Thyroid gland (tissue), 4 donors: Measurements from ENCODE around the gene AHRR. TPM values are rescaled to one million over a fixed set of nuclear protein-coding genes. Genes with fewer than 3 reads are reported as not detected.

Experiments used
- DNase-seq, 2 donors: peaks; one replicate each; pipeline ENCODE4 v3.0.0-alpha.2; 2019
- H3K27ac ChIP-seq, 3 donors: fragments of 200-600 bp; sonication (generic); 1 replicate in 2 of 3; 2 replicates in 1 of 3; pipeline ENCODE4 v1.5.1; 2016 to 2019; ENCODE audit warnings: mild to moderate bottlenecking in 1 of 3, moderate library complexity in 1 of 3
- H3K27me3 ChIP-seq: fragments of 200-600 bp; sonication (generic); one replicate; pipeline ENCODE4 v1.5.1; 2019
- H3K36me3 ChIP-seq, 2 donors: fragments of 200-600 bp; sonication (generic); one replicate each; pipeline ENCODE4 v1.5.1; 2016 to 2019
- H3K4me1 ChIP-seq, 2 donors: fragments of 200-600 bp; sonication (generic); one replicate each; pipeline ENCODE4 v1.5.1; 2017 to 2019
- H3K4me3 ChIP-seq, 3 donors: fragments of 200-600 bp; sonication (generic); replicated peaks in 1 of 3; 1 replicate in 2 of 3; 2 replicates in 1 of 3; pipeline ENCODE4 v1.5.1; 2016; ENCODE audit warnings: mild to moderate bottlenecking in 1 of 3
- H3K9me3 ChIP-seq: fragments of 200-600 bp; sonication (generic); one replicate; pipeline ENCODE4 v1.5.1; 2017
- POLR2A ChIP-seq, 2 donors: fragments of 450-650 bp; IDR thresholded peaks; one replicate each; pipeline ENCODE4 v1.6.1; 2017; ENCODE audit warnings: antibody characterized with exemption in 2 of 2, mild to moderate bottlenecking in 2 of 2, moderate library complexity in 1 of 2
- WGBS, 2 donors: methylation state at CpG; one replicate each; pipeline ENCODE4 v1.1.5; 2017; 5-methylcytosine and 5-hydroxymethylcytosine counted together
- intact Hi-C: fragments of 100-400 bp; cut with DNase I; formaldehyde crosslinking; loops from one replicate; pipeline ENCODE4 v1.15.1; 2023
- total RNA-seq, 4 donors: library from RNA; depleted of rRNA; stranded (reverse); fragments of >200 nt; gene quantifications; one replicate each; pipeline ENCODE4 v1.2.3, GENCODE V29; 2016
- TF ChIP-seq, protein P1 (sequence below), 6 experiments: fragments of 200-600 bp in 3 of 6; fragments of 450-650 bp in 3 of 6; sonication (generic) in 3 of 6; IDR thresholded peaks; one replicate each; pipeline ENCODE4 v1.5.1; 2016 to 2019; ENCODE audit warnings: antibody characterized with exemption in 6 of 6, mild to moderate bottlenecking in 2 of 6, inconsistent platforms in 1 of 6, moderate library complexity in 1 of 6

Gene AHRR
- total RNA-seq, 4 donors from 2014 or later: 0.88 to 2.1 (median 1.3) TPM

DNA sequence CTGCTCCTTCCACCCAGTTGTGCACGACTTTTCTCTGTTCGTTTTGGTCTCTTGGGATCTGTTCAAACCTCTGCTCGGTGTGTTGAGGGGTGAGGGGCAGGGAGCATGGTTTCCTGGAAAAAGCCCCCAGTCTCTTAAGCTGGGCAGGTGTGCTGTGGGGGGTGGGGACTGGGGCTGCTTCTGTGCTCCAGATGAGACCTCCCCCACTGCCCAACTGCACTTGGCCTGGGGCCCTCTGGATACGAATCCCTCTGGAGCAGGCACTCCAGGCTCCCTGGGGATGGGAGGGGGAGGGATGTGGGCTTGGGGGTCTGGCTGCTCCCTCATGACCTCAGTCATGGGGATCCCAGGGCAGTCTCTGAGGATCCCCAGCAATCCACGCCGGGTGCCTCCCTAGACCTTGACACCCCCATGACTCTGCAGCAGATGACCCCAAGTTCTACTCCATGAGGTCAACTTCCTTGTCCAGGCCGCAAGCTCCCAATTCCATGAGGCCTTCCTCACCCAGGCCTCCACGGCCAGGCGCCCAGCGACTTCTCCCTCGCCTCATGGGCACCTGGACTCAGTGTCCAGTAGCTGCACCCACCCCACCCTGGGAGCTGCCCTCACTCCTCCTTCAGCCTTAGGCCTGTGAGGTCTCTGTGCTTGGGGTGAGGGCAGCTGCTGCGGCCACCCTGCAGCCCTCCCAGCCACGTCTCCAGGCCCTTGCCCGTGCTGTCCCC is 5.9 kb upstream of the AHRR start:
- intact Hi-C loops: no loop called here
- Histone ChIP-seq H3K36me3 (peaks cover 24 to 28% of the 10 kb centered on the region in 2 donors), H3K27ac (no peak overlapping the region), H3K4me1 (peaks cover 4 to 8% of the 10 kb centered on the region in 2 donors), H3K27me3 (no peaks in the 10 kb centered on the region), H3K9me3 (no peaks in the 10 kb centered on the region), H3K4me3 (no peak overlapping the region)
- 81 to 89% methylated on average over 11 to 12 of the region's 14 CpGs for WGBS, 2 donors
- TF ChIP-seq, protein P1, sequence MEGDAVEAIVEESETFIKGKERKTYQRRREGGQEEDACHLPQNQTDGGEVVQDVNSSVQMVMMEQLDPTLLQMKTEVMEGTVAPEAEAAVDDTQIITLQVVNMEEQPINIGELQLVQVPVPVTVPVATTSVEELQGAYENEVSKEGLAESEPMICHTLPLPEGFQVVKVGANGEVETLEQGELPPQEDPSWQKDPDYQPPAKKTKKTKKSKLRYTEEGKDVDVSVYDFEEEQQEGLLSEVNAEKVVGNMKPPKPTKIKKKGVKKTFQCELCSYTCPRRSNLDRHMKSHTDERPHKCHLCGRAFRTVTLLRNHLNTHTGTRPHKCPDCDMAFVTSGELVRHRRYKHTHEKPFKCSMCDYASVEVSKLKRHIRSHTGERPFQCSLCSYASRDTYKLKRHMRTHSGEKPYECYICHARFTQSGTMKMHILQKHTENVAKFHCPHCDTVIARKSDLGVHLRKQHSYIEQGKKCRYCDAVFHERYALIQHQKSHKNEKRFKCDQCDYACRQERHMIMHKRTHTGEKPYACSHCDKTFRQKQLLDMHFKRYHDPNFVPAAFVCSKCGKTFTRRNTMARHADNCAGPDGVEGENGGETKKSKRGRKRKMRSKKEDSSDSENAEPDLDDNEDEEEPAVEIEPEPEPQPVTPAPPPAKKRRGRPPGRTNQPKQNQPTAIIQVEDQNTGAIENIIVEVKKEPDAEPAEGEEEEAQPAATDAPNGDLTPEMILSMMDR (IDR thresholded peaks at IDR 0.05): no peak
- no peak for TF ChIP-seq POLR2A (IDR thresholded peaks at IDR 0.05)
- DNase-seq: no peak

DNA sequence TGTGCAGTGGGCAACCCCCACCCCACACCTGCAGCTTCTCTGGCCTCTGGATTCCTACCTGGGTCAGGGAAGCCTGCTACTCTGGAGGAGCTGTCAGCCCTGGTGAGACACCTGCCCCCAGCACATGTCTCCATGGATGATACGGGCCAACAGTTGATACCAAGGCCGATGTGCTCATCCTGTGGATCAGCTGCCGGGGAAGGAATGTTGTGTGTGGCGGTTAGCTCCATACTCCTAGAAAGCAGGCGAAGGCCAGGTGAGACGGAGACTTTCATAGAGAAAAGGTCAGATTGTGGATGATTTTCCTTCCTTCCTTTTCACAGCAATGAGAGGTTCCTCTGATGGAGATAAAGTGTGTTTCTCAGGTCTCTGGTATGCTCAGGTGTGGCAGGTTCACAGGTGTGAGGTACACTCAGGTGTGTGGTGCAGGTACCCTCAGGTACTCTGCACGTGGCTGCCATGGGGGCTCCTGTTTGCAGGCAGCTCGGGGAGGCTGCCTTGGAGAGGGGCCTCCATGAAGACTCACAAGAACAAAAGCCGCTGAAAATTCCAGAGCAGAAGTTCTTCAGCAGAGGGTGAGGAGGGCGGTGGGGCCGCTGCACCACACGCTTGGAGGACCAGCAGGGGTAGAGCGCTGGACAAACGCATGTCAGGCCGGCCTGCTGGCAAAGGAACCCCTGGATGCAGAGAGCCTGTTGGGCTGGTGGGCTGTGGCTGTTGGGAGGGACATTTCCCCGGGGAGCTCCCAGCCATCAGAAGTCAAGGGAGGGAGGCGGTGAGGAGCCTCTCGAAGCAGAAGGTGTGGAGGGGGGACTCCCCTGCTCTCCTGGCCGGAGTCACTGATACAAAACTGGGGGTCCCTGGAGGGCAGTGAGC is 5.1 kb upstream of the AHRR start:
- intact Hi-C loops: no loop called here
- TF ChIP-seq, protein P1 (IDR thresholded peaks at IDR 0.05): no peak
- TF ChIP-seq POLR2A (IDR thresholded peaks at IDR 0.05): no peak
- H3K27me3 ChIP-seq: no peaks in the 10 kb centered on the region
- H3K4me1 ChIP-seq: peaks cover 10 to 16% of the 10 kb centered on the region in 2 donors
- H3K4me3 ChIP-seq: no peak overlapping the region
- peaks cover 24 to 28% of the 10 kb centered on the region in 2 donors for H3K36me3 ChIP-seq
- no peak for DNase-seq
- 94 to 95% methylated on average over 19 of the region's 19 CpGs for WGBS, 2 donors
- no peaks in the 10 kb centered on the region for H3K9me3 ChIP-seq
- no peak overlapping the region for H3K27ac ChIP-seq

DNA sequence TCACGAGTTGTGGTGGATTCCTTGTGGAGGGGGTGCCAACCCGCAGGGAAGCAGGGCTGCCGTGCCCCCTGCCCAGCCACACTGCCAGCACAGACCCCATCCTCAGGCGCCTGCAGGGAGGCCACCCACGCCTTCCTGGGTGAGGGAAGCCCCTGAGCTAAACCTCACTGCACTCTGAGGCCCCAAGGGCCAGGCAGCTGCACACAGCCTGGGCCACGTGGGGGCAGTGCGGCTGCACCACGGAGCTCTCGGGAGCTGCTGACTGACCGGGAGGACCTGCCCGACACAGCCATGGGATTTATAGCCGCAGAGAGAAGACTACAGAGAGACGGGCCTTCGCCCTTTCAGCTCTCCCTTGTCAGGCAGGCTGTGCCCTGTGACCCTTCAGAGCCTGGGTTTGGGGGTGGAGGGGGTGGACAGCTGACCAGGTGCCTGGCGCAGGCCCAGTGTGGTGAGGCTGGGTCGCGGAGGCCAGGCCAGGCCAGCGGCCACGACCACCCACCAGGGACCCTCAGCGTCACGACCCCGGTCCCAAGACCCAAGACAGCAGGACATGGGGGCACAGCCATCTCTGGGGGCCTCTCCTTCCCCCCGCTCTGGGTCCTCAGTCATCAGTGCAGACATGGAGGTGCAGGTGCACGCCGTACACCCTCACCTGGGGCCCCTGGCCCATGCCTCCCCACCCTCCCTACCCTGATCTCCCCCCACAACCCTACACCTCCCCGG is 4.3 kb upstream of the AHRR start:
- peaks cover 24 to 28% of the 10 kb centered on the region in 2 donors for H3K36me3 ChIP-seq
- TF ChIP-seq, protein P1 (IDR thresholded peaks at IDR 0.05): peak in 1 of 6 experiments; percentile 39
- TF ChIP-seq POLR2A (IDR thresholded peaks at IDR 0.05): no peak

DNA sequence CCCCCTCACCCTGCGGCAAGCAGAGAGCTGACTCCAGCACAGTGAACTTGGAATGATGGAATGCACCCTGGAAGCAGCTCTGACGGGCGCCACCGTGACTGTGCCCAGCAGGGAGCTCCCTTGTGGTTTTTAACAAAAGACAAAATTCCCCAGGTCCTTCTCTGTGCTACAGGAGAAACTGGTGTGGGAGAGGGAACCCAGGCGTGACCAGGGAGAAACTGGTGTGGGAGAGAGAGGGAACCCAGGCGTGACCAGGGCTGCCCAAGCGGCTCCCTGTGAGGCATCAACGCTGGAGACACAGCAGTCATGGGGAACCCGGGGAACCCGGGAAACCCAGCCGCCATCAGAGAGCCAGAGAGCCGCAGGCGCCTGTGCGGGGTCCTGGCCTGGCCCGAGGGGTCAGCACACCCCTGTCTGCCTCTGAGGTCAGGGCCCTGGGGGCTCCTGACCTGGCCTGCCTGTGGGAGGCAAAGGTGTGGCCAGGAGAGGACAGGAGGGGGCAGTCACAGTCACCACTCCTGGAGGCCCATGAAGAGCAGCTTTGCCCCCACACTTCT is 3.1 kb upstream of the AHRR start:
- peaks cover 10 to 25% of the 10 kb centered on the region in 2 donors for H3K4me1 ChIP-seq
- peak; percentile 38 to 43 for DNase-seq
- H3K9me3 ChIP-seq: no peaks in the 10 kb centered on the region
- intact Hi-C loops: no loop called here
- peaks cover 17 to 28% of the 10 kb centered on the region in 2 donors for H3K36me3 ChIP-seq
- 10 to 18% methylated on average over 7 to 13 of the region's 15 CpGs for WGBS, 2 donors
- no peaks in the 10 kb centered on the region for H3K27me3 ChIP-seq
- H3K27ac ChIP-seq: no peak overlapping the region
- no peak overlapping the region for H3K4me3 ChIP-seq
- no peak for TF ChIP-seq POLR2A (IDR thresholded peaks at IDR 0.05)
- TF ChIP-seq, protein P1 (IDR thresholded peaks at IDR 0.05): no peak

More for the DNA sequence above, 4.3 kb upstream of the AHRR start:
- no peak for DNase-seq
- Histone ChIP-seq H3K4me1 (peaks cover 10 to 24% of the 10 kb centered on the region in 2 donors), H3K9me3 (no peaks in the 10 kb centered on the region), H3K27ac (no peak overlapping the region), H3K27me3 (no peaks in the 10 kb centered on the region), H3K4me3 (no peak overlapping the region)
- 71 to 87% methylated on average over 12 to 22 of the region's 26 CpGs for WGBS, 2 donors
- intact Hi-C loops: no loop called here
